ENCODE data around the gene RHOC. TPM values are rescaled to one million over a fixed set of nuclear protein-coding genes. Genes with fewer than 3 reads are reported as not detected.

Gene RHOC
- total and polyA plus RNA-seq, 4 experiments from 2014 or later, result 6.1 to 26.4 (median 12.4) TPM

DNA sequence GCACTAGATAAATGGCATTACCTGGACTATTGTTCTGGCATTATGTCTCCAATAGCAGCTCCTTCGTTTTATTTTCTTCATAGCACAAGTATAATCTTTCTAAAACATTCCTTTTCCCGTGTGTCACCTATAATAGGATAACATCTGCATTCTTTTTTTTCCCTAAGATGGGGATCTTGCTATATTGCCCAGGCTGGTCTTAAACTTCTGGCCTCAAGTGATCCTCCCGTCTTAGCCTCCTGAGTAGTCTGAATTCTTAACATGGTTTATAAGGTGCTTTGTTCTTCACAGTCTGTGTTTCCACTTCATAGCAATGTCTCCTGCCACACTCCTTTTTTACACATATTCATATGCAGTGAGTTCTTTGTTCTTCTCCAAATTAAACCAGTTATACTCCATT, 41.1 kb downstream of the RHOC start:
- peaks cover 61% of the 10 kb centered on the region for H3K36me3 ChIP-seq (ENCODE audit: insufficient read depth, low read length)

GRCh38 chr1:112651205-112651604, 55.7 kb downstream of the RHOC start:
- CTCF ChIA-PET (ENCODE audit: partially characterized antibody), result interaction anchor here (1.4 to 2.0 kb wide), 3 partner anchors 22 to 64 kb away, joined by 4 read pairs; partner anchors contain the start of gene PPM1J
- H3K27me3 ChIP-seq (ENCODE audit: insufficient read depth, low read length), result no peaks in the 10 kb centered on the region
- H3K9me3 ChIP-seq (ENCODE audit: control insufficient read depth in 1 of 2, low read length in 2 of 2), result no peaks in the 10 kb centered on the region
- H3K27ac Mint-ChIP-seq, result peak overlapping the region; percentile 6 to 93 (median 32)
- H3K27ac ChIP-seq (ENCODE audit: low read depth, low read length), result no peak overlapping the region
- peaks cover 11% of the 10 kb centered on the region for H3K4me1 ChIP-seq (ENCODE audit: insufficient read depth, low read length)
- intact Hi-C loops (cut with micrococcal nuclease), result no loop called here
- DNase-seq, result no peak
- peaks cover 28% of the 10 kb centered on the region for H3K36me3 ChIP-seq (ENCODE audit: insufficient read depth, low read length)
- H3K36me3 Mint-ChIP-seq, result peaks cover 47 to 62% of the 10 kb centered on the region in 2 donors
- no peak overlapping the region for H3K4me3 ChIP-seq (ENCODE audit: low read length in 2 of 2)
- no peaks in the 10 kb centered on the region for H3K27me3 Mint-ChIP-seq
- H3K4me3 Mint-ChIP-seq, result no peak overlapping the region
- no peaks in the 10 kb centered on the region for H3K9me3 Mint-ChIP-seq
- H3K4me1 Mint-ChIP-seq, result peaks cover 15 to 30% (median 22%) of the 10 kb centered on the region in 4 donors
- POLR2A ChIA-PET (ENCODE audit: partially characterized antibody), result interaction anchor here (1.1 to 2.2 kb wide), 3 partner anchors 21 to 33 kb away, joined by 3 to 8 read pairs (median 8); partner anchors contain the start of gene ST7L

More for the DNA sequence above, 41.1 kb downstream of the RHOC start:
- Mint-ChIP-seq H3K4me3 (no peak overlapping the region), H3K27ac (peak overlapping the region in 5 of 7 donors; percentile 14 to 68 (median 62)), H3K27me3 (no peaks in the 10 kb centered on the region), H3K4me1 (peaks cover 12 to 35% (median 19%) of the 10 kb centered on the region in 4 donors), H3K9me3 (peaks cover 0 to 2% (median 0%) of the 10 kb centered on the region in 8 donors), H3K36me3 (peaks cover 57 to 80% of the 10 kb centered on the region in 2 donors)
- no peaks in the 10 kb centered on the region for H3K27me3 ChIP-seq (ENCODE audit: insufficient read depth, low read length)
- CTCF ChIA-PET (ENCODE audit: partially characterized antibody), result no interaction called here
- no peak overlapping the region for H3K4me3 ChIP-seq (ENCODE audit: low read length in 2 of 2)
- POLR2A ChIA-PET (ENCODE audit: partially characterized antibody), result interaction anchor here (0.7 to 3.3 kb wide), 2 partner anchors 9 to 48 kb away, joined by 3 to 11 read pairs; partner anchors contain the start of gene MOV10
- intact Hi-C loops (cut with micrococcal nuclease), result no loop called here
- no peak for DNase-seq
- peaks cover 14% of the 10 kb centered on the region for H3K4me1 ChIP-seq (ENCODE audit: insufficient read depth, low read length)
- H3K27ac ChIP-seq (ENCODE audit: low read depth, low read length), result no peak overlapping the region
- H3K9me3 ChIP-seq (ENCODE audit: control insufficient read depth in 1 of 2, low read length in 2 of 2), result no peaks in the 10 kb centered on the region

Other genes with a start within 250 kb of the RHOC start
- gene WNT2B, start 198.2 kb downstream of the RHOC start, total RNA-seq, result under 1 TPM; 0.70 to 0.91 TPM
- gene WNT2B, start 198.2 kb downstream of the RHOC start, polyA plus RNA-seq, result under 1 TPM; 0.21 to 0.23 TPM
- 10 to 100 TPM; 24.3 to 27.2 TPM for gene ST7L, start 88.0 kb downstream of the RHOC start, total RNA-seq
- 10 to 100 TPM; 10.9 to 13.8 TPM for gene ST7L, start 88.0 kb downstream of the RHOC start, polyA plus RNA-seq
- gene CAPZA1, start 87.3 kb downstream of the RHOC start, total RNA-seq, result 100 to 1,000 TPM; 149 to 157 TPM
- 100 to 1,000 TPM; 241 to 296 TPM for gene CAPZA1, start 87.3 kb downstream of the RHOC start, polyA plus RNA-seq
- gene MOV10, start 32.5 kb downstream of the RHOC start, total RNA-seq, result 10 to 100 TPM; 90.6 to 96.1 TPM
- gene MOV10, start 32.5 kb downstream of the RHOC start, polyA plus RNA-seq, result 10 to 100 TPM; 21.8 to 43.6 TPM
- under 1 TPM in 1 of 2 experiments, not detected in 1; 0.76 TPM for gene PPM1J, start 8.2 kb upstream of the RHOC start, total RNA-seq
- gene PPM1J, start 8.2 kb upstream of the RHOC start, polyA plus RNA-seq, result under 1 TPM in 1 of 2 donors, not detected in 1; 0.13 TPM
- 10 to 100 TPM in 1 of 2 experiments, 1 to 10 TPM in 1; 9.7 to 12.7 TPM for gene SLC16A1, start 249.1 kb upstream of the RHOC start, total RNA-seq
- 10 to 100 TPM in 1 of 2 donors, 1 to 10 TPM in 1; 10.0 to 14.8 TPM for gene SLC16A1, start 249.1 kb upstream of the RHOC start, polyA plus RNA-seq

Measured in CD4-positive, alpha-beta memory T cell (primary cell).